DMS153 treated with DMSO at 0.1 percent for 48 hours (cell line): ENCODE measurements around the gene TMEM106A.
"Not testable (repeated sequence)": the region's sequence is repeated elsewhere in the genome, so short reads cannot be mapped to it uniquely, and the experiment has no call there.

Source experiments
- DNase-seq: peaks from one replicate; lab custom pipeline; 2025; ENCODE audit not compliant: unreplicated experiment; lab: John Stamatoyannopoulos, UW

Gene TMEM106A, protein sequence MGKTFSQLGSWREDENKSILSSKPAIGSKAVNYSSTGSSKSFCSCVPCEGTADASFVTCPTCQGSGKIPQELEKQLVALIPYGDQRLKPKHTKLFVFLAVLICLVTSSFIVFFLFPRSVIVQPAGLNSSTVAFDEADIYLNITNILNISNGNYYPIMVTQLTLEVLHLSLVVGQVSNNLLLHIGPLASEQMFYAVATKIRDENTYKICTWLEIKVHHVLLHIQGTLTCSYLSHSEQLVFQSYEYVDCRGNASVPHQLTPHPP

DNA sequence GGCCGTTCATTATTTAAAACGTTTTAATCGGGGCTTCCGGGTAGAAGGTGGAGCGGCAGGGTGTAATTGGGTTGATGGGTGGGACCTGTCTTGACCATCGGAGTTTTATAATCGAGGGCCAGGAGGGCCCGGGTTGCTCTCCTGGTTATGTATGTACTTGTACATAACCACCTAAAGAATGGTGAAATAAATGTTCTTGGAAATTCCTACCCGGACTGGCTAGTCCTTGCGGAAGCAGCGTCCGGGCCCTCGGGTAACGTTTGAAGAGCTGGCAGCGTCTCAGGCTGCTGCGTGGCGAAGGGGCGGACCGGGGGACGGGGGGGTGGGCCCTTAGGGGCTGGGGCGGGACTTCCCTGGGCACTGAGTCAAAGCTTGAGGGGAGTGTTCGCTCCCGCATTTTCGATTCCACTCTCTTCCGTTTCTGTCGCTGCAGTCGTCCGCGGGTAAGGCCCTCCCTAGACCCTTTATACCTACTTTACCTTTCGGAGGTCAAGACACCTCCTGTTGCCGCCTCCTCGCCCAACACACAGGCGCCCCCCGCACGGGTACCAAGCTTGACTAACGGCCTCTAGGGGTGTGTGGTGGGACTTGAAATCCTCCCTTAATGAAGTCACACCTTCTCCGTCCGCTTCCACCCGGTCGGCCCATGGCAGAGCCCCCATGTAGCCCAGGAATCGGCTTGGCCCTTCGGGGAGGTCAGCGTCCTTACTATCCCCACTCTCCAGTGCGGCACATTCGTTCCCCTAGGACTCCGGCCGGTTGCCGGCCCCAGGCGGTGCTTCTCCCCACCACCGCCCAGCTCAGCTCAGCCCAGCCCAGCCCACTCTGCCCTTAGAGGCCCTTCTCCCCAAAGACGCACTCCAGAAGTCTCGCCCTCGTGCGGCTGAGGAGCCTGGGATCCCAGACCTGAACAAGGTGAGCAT, at the start of gene TMEM106A:
TMEM106A (plus strand) TSS at position 396 of the 923 bp plus-strand sequence. CDS start 1,167 bp downstream, outside the sequence.
- DNase-seq, result peak; percentile 4

DNA sequence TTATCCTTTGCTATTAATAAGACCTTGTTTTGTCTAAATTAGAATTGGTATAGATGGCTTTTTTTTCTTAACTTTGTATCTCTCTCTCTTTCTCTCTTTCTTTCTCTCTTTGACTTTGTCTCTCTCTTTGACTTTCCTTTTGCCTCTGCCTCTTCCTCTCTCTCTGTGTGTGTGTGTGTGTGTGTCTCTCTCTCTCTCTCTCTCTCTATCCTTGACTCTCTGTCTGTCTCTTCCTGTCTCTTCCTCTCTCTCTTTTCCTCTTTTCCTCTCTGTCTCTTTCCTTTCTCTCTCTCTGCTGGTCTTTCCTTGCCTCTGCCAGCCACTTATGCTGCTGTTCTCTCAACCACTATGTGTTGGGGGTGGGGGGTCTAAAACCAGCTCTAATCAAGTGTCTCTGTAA, 45.7 kb upstream of the TMEM106A start:
- DNase-seq, result not testable (repeated sequence)

DNA sequence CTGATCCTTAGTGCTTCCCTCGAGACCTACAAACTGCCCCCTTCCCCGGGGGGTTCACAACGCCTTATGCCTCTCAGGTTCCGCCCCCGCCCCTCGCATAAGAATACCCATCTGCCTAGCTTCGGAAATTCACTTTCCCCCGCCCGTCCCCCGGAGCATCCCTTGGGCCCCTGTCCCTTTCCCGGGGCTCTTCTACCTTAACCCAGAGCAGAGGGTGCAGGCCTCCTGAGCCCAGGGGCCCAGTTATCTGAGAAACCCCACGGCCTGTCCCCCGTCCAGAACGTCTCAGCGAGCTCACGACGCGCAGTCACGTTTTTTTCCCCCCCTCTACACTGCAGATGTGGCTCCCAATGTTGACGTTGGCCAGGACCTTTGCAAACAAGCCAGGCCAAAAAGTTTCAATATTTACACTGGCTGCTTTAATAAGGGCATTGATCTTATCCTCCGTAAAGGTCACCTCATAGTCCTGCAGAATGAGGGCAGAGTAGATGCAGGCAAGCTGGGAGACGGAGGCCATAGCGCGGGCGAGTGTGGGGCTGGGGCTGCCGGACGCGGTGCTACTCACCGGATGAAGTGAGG, 42.0 kb upstream of the TMEM106A start:
- DNase-seq, result no peak

DNA sequence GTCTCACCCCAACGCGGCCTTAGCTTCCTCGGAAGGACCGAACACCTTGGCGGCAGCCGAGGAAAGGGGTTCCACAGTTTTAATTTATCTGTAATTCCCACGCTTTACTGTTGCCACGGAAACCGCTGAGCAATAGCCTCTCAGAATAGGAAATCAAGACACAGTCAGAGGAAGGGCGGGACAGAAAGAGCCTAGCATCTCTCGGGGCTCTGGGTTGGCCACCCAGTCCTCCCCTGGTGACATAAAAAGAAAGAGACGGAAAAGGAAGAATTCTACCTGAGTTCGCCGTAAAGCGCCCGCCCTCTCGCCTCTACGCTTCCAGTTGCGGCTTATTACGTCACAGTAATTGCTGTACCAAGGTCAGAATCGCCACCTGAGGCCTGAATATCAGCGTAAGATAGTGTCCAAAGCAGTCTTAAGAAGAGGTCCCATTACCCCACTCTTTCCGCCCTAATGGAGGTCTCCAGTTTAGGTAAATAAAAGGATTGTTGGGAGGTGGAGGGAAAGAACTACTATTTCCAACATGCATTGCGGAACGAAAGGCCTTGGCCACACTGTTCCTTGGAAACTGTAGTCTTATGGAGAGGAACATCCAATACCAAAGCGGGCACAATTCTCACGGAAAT, 41.4 kb upstream of the TMEM106A start:
- DNase-seq, result peak; percentile 97

DNA sequence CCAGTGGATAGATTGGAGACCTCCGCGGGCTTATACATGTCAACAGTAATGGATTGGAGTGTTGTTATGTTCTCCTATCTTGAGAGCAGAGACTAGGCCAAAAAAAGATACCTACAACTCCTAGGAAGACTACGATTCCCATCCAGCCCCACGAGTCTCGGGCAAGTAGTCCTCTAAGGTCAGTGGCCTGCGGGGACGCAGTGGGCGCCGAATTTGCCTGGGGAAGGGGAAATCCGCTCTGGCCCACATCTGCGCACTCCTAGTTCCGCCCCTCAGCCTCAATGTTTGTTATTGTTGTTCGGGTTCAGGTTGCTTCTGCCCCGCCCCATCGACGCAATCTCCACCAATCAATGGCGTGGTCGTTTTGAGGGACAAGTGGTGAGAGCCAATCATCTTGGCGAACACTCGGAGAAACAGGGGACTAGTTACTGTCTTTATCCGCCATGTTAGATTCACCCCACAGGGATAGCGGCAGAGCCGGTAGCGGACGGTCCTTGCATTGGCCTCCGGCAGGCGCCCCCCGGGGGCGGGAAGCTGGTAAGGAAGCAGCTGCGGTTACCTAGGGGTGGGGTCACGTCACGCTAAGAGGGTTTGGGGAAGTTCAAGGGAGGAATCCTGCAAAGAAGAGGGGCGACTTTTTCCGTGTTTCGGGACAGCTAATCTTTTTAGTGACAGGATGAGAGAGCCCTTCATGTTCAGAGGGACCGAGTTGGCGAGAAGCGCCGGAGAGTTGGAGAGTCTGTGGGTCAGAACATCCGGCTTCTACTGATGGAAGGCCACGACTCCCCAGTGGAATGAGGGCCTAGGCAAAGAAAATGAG, 40.7 kb upstream of the TMEM106A start, which contains the start of gene NBR1:
NBR1 (plus strand) TSS at position 449 of the 820 bp plus-strand sequence. CDS start 4,586 bp downstream, outside the sequence.
- peak; percentile 96 for DNase-seq

DNA sequence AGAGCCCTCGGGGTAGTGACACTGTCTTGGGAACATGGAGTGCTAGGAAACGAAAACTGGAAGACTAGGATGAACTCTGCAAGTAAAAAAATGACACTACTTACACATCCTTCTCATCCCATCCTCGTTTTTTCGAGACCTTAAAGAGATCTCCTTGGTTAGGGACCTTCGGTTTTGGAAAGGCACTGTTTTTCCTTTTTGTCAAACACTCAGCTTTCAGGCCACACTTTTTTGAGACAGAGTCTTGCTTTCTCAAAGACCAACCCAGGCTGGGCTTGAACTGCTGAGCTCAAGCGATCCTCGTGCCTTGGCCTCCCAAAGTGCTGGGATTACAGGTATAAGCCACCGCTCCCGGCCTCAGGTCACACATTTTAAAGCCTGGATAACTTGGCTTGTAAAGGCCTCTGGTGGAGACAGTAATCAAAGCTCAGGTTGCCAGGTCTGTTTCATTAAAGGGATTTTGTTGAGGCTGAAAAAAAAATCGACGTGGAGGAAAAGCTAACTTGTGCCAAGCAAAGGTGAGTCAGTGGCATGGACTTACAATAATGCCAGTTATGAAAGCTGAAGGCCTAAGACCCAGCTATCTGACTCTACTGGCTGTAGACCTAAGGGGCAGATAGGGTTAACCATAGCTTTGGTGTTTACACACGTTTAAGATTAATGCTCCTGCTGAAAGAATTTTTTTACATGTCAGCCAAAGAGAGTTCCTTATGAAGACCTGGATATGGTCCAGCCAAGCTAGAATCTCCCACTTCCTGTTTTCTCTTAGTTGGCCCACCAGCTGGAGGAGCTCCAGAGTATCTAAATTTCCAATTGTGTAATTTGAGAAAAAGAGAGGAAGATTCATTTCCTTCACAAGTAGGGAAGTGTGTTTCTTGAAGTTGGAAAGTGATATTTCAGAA, 39.8 kb upstream of the TMEM106A start:
- DNase-seq, result peak; percentile 23

DNA sequence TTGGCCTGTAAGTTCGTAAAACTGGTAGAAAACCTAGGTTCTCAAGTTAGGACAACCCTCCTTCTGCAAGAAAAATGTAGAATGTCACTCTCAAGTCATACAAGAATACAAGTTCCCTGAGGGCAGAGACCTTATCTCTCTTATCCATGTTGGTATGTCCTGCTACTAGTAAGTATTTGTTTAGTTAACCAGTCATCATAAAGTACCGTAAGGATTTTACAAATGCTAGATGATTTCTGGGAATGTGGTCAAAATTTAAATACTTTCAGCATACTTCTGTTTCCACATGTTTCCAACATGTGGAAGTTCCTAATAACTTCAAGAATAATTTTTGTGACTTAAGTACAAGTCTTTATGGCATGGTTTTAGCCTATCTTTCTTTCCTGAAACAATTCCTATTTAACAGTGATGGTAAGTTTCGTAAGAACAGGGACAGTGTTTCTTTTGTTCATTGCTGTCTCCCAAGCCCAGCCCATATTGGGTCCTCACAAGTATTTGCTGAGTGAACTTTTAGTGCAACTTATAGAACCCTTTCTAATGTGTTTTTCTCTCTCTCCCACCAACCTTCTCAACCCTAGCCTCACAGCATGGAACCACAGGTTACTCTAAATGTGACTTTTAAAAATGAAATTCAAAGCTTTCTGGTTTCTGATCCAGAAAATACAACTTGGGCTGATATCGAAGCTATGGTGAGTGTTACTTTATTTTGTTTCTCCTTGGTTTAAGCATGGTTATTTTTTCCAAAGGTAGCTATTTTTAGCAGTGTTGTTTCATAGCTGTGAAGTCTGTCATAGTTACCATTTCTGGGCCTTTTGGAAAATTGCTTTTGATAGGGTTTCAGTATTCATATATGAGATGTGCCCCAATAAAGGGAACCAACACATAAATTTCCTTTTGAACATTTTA, 36.2 kb upstream of the TMEM106A start:
- no peak for DNase-seq

DNA sequence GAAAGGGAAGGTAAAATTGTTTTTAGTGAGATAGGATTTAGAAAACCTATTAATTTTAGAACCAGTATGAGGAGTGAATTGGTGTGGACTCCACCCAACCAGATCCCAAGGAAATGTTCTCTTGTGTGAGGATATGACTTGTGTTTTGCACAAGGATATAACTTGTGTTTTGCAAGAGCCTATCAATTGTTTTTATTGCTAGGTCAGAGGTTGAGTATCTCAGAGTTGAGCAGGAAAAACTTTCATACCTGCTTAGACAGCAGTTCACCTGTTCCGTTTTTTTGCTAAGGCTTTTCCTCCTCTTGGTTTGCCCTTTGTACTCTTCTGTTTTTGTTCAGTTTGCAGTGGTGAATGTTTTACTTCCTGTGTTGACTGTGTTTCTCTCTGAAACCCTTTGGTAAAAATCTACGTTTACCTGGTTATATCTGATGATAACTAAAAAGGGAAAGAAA, 35.5 kb upstream of the TMEM106A start:
- DNase-seq, result no peak

DNA sequence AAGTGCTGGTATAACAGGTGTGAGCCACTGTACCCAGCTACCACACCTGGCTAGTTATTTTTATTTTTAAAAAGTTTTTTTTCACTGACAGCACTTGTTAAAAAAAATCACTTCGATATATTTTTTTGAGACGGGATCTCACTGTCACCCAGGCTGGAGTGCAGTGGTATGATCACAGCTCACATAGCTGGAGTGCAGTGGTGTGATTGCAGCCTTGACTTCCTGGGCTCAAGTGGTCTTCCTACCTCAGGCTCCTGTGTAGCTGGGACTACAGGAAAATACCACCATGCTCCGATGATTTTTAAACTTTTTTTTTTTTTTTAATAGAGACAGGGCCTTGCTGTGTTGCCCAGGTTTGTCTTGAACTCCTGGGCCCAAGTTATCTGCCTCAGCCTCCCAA, 27.8 kb upstream of the TMEM106A start:
- no peak for DNase-seq

DNA sequence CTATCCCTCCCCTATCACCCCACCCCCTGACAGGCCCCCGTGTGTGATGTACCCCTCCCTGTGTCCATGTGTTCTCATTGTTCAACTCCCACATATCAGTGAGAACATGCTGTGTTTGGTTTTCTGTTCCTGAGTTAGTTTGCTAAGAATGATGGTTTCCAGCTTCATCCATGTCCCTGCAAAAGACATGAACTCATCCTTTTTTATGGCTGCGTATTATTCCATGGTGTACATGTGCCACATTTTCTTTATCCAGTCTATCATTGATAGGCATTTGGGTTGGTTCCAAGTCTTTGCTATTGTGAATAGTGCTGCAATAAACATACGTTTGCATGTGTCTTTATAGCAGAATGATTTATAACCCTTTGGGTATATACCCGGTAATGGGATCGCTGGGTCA, 25.0 kb upstream of the TMEM106A start:
- not testable (repeated sequence) for DNase-seq

DNA sequence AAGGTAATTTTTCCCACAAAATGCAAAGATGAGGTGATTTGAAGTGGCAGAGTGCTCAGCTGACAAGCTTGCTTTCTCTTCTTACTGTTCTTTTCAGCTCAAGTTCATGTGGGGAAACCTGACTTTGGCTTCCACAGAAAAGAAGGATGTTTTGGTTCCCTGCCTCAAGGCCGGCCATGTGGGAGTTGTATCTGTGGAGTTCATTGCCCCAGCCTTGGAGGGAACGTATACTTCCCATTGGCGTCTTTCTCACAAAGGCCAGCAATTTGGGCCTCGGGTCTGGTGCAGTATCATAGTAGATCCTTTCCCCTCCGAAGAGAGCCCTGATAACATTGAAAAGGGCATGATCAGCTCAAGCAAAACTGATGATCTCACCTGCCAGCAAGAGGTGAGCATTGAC, 18.4 kb upstream of the TMEM106A start:
- no peak for DNase-seq

DNA sequence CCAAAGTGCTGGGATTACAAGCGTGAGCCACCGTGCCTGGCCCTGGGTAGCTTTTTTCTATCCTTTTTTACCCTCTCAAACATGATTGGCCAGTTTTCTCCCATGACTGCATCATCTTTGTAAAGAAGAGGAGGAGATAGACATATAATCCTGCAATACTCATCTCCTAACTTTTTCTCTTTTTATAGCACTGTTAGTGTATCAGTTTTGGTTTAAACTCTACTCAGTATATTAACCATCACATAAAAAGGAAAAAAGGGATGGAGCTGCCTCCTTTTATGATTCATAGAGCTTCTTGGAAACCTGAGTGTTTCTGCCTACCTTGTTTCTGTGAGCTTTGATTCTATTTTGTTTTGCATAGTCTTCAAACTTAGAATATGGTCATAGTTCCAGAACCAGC, 12.0 kb upstream of the TMEM106A start:
- no peak for DNase-seq

DNA sequence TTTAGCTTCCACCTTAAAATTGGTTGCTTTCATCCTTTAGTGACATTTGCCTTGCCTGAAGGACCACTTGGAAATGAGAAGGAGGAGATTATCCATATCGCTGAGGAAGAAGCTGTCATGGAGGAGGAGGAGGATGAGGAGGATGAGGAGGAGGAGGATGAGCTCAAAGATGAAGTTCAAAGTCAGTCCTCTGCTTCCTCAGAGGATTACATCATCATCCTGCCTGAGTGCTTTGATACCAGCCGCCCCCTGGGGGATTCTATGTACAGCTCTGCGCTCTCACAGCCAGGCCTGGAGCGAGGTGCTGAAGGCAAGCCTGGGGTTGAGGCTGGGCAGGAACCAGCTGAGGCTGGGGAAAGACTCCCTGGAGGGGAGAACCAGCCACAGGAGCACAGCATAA, 11.5 kb upstream of the TMEM106A start:
- DNase-seq, result no peak

DNA sequence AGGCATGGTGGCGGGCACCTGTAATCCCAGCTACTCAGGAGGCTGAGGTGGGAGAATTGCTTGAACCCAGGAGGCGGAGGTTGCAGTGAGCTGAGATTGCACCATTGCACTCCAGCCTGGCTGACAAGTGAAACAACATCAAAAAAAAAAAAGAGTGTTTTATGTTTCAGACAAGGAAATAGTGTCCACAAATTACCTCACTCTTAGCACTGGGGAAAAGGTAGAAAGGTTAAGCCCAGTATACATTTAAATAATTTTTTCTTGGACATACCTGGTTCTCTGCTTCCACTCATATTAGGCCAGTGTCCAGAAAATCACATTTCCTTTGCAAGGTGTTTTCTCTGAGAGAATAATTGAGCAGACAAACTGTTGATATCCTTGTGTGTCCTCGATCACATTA, 8.7 kb upstream of the TMEM106A start:
- not testable (repeated sequence) for DNase-seq

DNA sequence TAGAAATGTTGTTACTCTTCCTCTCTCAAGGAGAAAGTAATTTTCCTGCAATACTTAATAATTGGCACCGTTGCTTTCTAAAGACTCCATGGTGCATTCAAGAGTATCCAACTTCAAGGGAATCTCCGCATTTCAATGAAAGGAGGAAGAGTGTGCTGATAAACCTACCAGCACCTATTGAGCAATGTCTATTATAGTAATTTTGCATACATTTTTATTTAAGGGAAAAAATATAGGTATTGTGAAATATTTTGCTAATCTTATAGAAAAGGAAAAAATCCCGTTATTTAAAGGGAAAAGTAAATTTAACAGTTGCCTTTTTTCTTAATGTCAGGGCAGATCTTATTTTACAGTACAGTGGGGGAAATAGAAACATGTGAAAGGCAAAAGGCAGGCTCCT, 1.1 kb upstream of the TMEM106A start:
- DNase-seq, result no peak

DNA sequence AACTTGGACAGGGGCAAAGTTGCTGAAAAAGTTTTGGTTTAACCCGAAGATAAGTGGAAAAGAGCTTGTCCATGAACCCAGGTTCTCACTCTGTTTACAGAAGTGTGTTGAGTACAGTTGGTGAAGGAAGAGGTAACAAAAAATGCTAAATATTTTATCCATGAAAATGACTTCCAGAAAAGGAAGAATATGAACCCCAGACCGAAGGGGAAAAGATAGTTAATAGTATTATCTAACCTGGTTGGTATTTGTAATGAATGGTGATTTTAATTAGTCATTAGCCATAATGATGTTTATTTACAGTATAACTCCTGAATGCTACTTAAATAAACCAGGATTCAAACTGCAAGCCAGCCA, 574 bp upstream of the TMEM106A start:
- no peak for DNase-seq

DNA sequence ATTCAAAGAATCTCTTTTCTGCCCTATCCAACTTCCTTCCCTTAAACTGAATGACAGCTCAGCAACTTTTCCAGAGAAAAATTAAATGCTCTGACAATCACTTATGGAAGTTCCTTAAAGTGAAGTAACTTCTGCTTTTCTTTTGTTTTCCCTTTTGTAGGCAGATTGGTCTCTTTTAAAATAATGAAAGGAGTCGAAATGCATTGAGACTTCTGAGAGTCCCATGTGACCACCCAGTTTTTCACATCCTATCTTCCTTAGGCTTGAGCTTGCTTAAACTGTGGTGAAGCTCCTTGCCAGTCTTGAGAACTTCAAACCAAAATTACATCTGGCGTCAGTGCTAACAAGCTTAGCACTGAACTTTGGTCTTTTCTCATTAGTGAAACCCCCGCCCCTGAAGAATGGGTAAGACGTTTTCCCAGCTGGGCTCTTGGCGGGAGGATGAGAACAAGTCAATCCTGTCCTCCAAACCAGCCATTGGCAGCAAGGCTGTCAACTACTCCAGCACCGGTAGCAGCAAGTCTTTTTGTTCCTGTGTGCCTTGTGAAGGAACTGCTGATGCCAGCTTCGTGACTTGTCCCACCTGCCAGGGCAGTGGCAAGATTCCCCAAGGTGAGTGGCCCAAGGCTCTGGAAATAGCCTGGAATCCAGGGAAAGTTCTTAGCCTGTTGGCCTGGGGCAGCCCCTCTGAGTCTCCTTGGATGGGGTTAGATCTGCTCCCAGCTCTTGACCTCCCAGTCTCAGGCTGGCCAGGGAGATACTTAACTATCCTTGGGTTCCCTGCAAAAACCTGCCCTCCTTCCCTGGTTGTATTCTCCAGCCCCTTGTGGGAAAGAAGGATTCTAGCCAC, 1.2 kb downstream of the TMEM106A start:
- no peak for DNase-seq
